Endometrium (tissue), 2 donors: ENCODE measurements around the gene PACS2.

Source experiments
- FAIRE-seq: peaks from 2 replicates; lab custom pipeline; 2012; peaks lifted over from hg19 to GRCh38; lab: Jason Lieb, UNC
- donor health status: control.
- donor health status: control.

The PACS2 gene

GRCh38 chr14:105423488-105424195, 109.1 kb downstream of the PACS2 start:
- FAIRE-seq: no peak

GRCh38 chr14:105424861-105425260, 110.3 kb downstream of the PACS2 start:
- no peak for FAIRE-seq

GRCh38 chr14:105425823-105426247, 111.3 kb downstream of the PACS2 start:
- FAIRE-seq: no peak

- no peak for FAIRE-seq
These were observed 112.0 kb downstream of the PACS2 start for GRCh38 chr14:105426416-105427130.

- FAIRE-seq: no peak
These were observed 112.9 kb downstream of the PACS2 start for GRCh38 chr14:105427412-105427811.

- no peak for FAIRE-seq
These were observed 113.5 kb downstream of the PACS2 start for GRCh38 chr14:105427936-105428485.

- FAIRE-seq: no peak
These were observed 115.5 kb downstream of the PACS2 start for GRCh38 chr14:105430042-105430441.

- no peak for FAIRE-seq
These were observed 116.0 kb downstream of the PACS2 start for GRCh38 chr14:105430565-105430964.

DNA sequence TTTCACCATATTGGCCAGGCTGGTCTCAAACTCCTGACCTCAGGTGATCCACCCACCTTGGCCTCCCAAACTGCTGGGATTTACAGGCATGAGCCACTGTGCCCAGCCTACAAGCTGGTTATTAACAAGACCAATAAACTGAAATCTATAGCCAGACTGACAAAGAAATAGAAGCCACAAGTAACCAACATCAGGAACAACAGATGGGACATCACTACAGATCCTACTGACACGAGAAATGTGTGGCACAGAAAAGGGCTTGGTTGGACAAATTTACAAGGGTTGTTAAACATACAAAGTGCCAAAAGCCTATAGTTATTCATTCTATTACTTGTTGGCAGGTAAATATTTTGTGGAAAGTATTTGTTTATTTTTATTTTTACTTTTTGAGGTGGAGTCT, 116.7 kb downstream of the PACS2 start:
- FAIRE-seq: no peak

- FAIRE-seq: no peak
These were observed 118.1 kb downstream of the PACS2 start for GRCh38 chr14:105432657-105433056.

DNA sequence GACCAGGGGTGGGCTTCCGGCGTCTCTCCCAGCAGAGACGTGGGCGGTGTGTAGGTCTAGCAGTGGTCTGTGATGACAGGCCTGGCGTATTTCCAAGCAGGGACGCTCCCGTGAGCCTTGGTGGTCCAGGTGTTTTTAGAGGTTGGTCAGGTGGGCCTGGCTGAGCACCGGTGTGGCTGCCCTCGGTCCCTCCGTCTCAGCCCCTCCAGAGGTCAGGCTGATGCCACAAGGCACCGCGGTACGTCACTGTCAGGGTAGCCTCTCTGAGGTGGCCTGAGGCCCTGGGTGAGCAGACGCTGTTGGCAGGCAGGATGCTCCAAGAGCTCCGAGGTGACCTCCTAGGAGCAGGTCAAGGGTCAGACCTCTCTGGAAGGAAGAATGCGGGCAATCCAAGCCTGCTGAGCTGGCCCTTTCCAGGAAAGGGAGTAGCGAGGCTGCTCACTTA, 118.6 kb downstream of the PACS2 start:
- no peak for FAIRE-seq

DNA sequence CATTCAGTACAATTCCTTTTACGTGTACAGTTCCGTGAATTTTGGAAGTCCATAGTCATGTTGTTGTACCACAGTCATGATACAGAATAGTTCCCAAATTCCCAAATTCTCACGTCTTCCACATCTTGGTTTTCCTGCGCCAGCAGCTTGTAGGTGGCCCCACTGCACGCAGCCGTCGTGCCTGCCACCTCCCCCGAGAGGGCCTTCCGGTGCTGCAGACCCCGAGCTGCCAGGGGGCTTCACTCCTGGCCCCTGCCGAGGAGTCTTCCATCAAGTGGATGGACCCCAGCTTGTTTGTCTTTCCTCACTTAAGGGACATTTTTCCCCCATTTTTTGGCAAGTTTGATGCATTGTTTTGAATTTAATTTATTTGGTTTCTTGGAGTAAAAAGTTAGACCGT, 121.9 kb downstream of the PACS2 start:
- no peak for FAIRE-seq

- FAIRE-seq: no peak
These were observed 122.6 kb downstream of the PACS2 start for GRCh38 chr14:105436891-105437722.

DNA sequence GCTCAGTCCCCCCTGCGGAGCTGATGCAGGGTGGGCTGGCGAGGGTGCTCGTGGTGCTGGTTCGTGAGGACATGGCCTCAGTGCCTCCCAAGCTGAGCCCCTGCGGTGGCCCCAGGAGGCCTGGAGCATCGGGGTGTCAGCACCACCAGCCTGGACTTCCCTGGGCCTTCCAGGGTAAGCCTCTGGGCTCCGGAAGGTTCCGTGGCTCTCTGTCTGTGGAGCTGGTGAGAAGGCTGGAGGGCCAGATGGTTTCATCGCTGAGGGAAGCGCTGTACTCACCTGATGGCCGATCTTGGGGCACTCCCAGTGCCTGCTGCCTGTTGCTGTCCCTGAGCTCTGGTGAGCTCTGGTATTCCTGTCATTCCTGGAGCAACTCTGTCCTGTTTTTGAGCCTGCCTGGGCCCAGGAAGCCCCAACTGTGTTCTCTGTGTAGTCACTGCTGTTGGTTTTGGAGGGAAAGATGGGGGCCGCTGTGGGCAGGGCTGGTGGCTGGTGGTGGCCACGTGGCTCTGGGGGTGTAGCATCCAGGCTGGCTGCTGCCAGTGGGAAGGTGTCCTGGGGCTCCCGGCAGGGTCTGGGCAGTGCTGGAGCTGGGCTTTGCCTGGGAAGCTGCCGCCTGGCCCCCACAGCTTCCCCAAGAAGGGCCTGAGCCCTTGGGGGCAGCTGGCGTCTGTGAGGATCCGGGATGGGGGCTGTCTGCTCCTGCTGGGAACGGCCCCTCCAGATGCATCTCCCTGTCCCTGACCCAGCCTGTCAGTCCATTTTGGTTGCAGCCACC, 123.4 kb downstream of the PACS2 start:
- no peak for FAIRE-seq

- FAIRE-seq: no peak
These were observed 124.6 kb downstream of the PACS2 start for GRCh38 chr14:105439179-105439578.

DNA sequence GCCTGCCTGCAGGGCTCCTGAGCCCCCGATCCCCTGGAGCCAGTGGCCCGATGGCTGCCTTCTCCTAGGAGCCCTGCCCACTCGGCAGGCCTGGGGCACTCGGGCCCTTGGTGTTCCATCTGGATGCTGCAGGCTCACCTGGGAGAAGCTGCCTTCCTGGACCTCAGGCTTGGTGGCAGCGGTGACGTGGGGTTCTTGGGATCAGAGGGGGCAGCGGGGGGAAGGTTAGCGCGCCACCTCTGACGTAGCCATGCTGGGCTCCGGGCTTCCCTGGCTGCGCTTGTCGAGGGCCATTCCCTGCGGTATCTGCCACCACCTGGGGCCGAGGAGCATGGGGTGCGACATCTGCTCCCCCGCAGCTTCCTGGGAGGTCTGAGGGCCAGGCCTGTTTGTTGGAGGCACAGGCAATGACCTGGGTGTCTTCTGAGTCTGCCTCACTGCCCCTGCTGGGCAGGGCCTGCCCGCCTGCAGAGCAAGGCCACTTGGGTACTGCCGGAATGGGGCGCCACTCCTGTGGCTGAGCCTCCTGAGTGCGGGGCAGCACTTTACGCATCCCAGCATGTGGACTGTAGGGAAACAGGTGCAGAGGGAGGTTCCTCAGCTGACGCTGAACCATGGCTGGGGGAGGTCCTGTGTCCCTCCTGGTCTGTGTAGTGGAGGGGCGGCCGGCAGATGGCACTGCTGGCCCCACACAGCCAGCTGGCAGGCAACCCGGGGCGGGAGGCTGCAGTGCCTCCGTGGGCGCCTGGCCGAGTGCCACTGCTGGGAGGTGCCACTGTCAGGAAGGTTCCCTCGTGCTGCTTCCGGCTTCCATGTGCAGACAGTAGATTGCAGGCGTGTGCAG, 125.4 kb downstream of the PACS2 start:
- FAIRE-seq: no peak

GRCh38 chr14:105440554-105440900, 126.0 kb downstream of the PACS2 start:
- no peak for FAIRE-seq

- no peak for FAIRE-seq
These were observed 126.4 kb downstream of the PACS2 start for GRCh38 chr14:105440992-105441391.

- no peak for FAIRE-seq
These were observed 127.6 kb downstream of the PACS2 start for GRCh38 chr14:105442125-105442524.

GRCh38 chr14:105442834-105443233, 128.3 kb downstream of the PACS2 start:
- FAIRE-seq: no peak

DNA sequence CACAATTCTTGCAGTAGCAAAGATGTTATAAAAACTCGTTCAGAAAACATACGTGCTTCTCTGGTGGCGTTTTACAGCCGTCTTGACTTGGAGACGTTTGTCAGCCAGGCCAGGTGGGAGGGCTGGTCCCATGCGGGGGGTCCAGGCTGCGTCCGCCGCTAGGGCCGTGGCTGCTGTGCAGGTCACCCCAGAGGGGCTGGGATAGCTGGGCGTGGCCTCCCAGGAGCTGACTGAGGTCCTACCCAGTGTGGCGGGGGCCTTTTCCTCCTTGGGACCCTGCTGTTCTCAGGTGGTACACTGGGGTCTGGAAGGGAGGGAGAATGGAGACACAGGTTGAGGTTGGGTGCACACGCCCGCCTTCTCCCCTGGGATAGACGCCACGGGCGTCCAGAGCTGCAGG, 130.3 kb downstream of the PACS2 start:
- no peak for FAIRE-seq
